ENCODE results near the gene CD300LF. TPM values are rescaled to one million over a fixed set of nuclear protein-coding genes. Genes with fewer than 3 reads are reported as not detected.

Gene CD300LF
- total and polyA plus RNA-seq, 4 donors: 0.53 to 1.5 (median 0.82) TPM

GRCh38 chr17:74740641-74741387 is 28.1 kb upstream of the CD300LF start:
- H3K27me3 ChIP-seq (ENCODE audit: control insufficient read depth, insufficient read depth, low read length): peaks cover 62% of the 10 kb centered on the region

DNA sequence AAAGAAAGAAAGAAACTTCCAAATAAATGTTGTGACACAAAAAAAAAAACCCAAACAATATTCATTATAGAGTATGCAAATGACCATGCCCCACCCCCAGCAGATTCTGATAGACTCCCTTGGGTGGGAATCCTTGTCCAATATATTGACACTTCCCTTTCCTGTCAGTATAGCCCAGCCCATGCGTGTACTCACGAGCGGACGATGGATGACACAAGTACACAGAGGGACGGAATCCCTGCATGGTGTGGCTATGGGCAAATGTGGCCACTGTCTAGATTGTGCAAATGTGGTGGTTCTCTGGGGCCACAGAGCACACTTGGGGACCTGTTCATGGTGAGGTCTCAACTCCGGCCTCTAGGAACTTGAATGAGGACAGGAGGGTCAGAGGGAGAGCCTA is 27.4 kb upstream of the CD300LF start:
- no peaks in the 10 kb centered on the region for H3K36me3 ChIP-seq (ENCODE audit: control insufficient read depth, insufficient read depth, low read length)
- no peak overlapping the region for H3K4me3 ChIP-seq (ENCODE audit: low read depth, low read length)
- no peak overlapping the region for H3K27ac ChIP-seq (ENCODE audit: low read depth, low read length)
- 74% methylated on average over 5 of the region's 6 CpGs for WGBS (ENCODE audit: insufficient coverage)
- no peak for DNase-seq (ENCODE audit: low read depth in 4 of 6, low spot score in 6 of 6)
- H3K4me1 ChIP-seq (ENCODE audit: control insufficient read depth, insufficient read depth, low read length): peaks cover 37% of the 10 kb centered on the region
- H3K9me3 ChIP-seq (ENCODE audit: control insufficient read depth, insufficient read depth, low read length): no peaks in the 10 kb centered on the region
- H3K27me3 ChIP-seq (ENCODE audit: control insufficient read depth, insufficient read depth, low read length): peaks cover 61% of the 10 kb centered on the region

More at GRCh38 chr17:74740641-74741387, 28.1 kb upstream of the CD300LF start:
- no peak for DNase-seq (ENCODE audit: low read depth in 4 of 6, low spot score in 6 of 6)
- Histone ChIP-seq H3K9me3 (ENCODE audit: control insufficient read depth, insufficient read depth, low read length) (no peaks in the 10 kb centered on the region), H3K4me3 (ENCODE audit: low read depth, low read length) (no peak overlapping the region), H3K27ac (ENCODE audit: low read depth, low read length) (no peak overlapping the region), H3K36me3 (ENCODE audit: control insufficient read depth, insufficient read depth, low read length) (no peaks in the 10 kb centered on the region), H3K4me1 (ENCODE audit: control insufficient read depth, insufficient read depth, low read length) (peaks cover 43% of the 10 kb centered on the region)
- 91% methylated on average over 17 of the region's 17 CpGs for WGBS (ENCODE audit: insufficient coverage)

DNA sequence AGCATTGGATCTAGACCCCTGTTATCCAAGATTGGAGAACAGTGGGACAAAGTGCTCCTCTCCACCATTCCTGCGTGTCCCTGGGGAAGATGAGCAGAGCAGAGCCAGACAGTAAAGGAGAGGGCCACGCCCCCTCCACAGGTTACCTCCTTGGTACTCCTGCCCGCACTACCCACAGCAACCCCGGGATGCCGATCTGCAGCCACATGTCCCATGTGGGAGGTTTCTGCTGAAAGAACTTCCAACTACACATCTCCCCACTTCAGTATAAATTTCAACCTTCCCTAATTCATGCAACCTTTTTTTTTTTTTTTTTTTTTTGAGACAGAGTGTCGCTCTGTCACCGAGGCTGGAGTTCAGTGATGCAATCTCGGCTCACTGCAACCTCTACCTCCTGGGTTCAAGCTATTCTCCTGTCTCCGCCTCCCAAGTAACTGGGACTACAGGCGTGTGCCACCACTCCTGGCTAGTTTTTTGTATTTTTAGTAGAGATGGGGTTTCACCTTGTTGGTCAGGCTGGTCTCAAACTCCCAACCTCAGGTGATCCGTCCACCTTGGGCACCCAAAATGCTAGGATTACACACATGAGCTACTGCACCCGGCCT is 26.6 kb upstream of the CD300LF start:
- Histone ChIP-seq H3K9me3 (ENCODE audit: control insufficient read depth, insufficient read depth, low read length) (no peaks in the 10 kb centered on the region), H3K4me3 (ENCODE audit: low read depth, low read length) (no peak overlapping the region), H3K36me3 (ENCODE audit: control insufficient read depth, insufficient read depth, low read length) (no peaks in the 10 kb centered on the region), H3K27me3 (ENCODE audit: control insufficient read depth, insufficient read depth, low read length) (peaks cover 56% of the 10 kb centered on the region), H3K27ac (ENCODE audit: low read depth, low read length) (no peak overlapping the region), H3K4me1 (ENCODE audit: control insufficient read depth, insufficient read depth, low read length) (peaks cover 28% of the 10 kb centered on the region)
- no peak for DNase-seq (ENCODE audit: low read depth in 4 of 6, low spot score in 6 of 6)
- WGBS (ENCODE audit: insufficient coverage): 88% methylated on average over 4 of the region's 12 CpGs

GRCh38 chr17:74738051-74738996 is 25.6 kb upstream of the CD300LF start:
- H3K36me3 ChIP-seq (ENCODE audit: control insufficient read depth, insufficient read depth, low read length): no peaks in the 10 kb centered on the region
- H3K27me3 ChIP-seq (ENCODE audit: control insufficient read depth, insufficient read depth, low read length): peaks cover 64% of the 10 kb centered on the region
- 47% methylated on average over 13 of the region's 16 CpGs for WGBS (ENCODE audit: insufficient coverage)
- H3K9me3 ChIP-seq (ENCODE audit: control insufficient read depth, insufficient read depth, low read length): no peaks in the 10 kb centered on the region
- peaks cover 26% of the 10 kb centered on the region for H3K4me1 ChIP-seq (ENCODE audit: control insufficient read depth, insufficient read depth, low read length)
- DNase-seq (ENCODE audit: low read depth in 4 of 6, low spot score in 6 of 6): no peak
- H3K4me3 ChIP-seq (ENCODE audit: low read depth, low read length): no peak overlapping the region
- H3K27ac ChIP-seq (ENCODE audit: low read depth, low read length): no peak overlapping the region

GRCh38 chr17:74737299-74738050 is 24.8 kb upstream of the CD300LF start:
- Histone ChIP-seq H3K36me3 (ENCODE audit: control insufficient read depth, insufficient read depth, low read length) (no peaks in the 10 kb centered on the region), H3K27me3 (ENCODE audit: control insufficient read depth, insufficient read depth, low read length) (peaks cover 65% of the 10 kb centered on the region), H3K4me1 (ENCODE audit: control insufficient read depth, insufficient read depth, low read length) (peaks cover 26% of the 10 kb centered on the region), H3K27ac (ENCODE audit: low read depth, low read length) (no peak overlapping the region), H3K4me3 (ENCODE audit: low read depth, low read length) (no peak overlapping the region), H3K9me3 (ENCODE audit: control insufficient read depth, insufficient read depth, low read length) (no peaks in the 10 kb centered on the region)
- 2% methylated on average over 32 of the region's 38 CpGs for WGBS (ENCODE audit: insufficient coverage)
- no peak for DNase-seq (ENCODE audit: low read depth in 4 of 6, low spot score in 6 of 6)

- Histone ChIP-seq H3K4me1 (ENCODE audit: control insufficient read depth, insufficient read depth, low read length) (peaks cover 26% of the 10 kb centered on the region), H3K27me3 (ENCODE audit: control insufficient read depth, insufficient read depth, low read length) (peaks cover 61% of the 10 kb centered on the region), H3K9me3 (ENCODE audit: control insufficient read depth, insufficient read depth, low read length) (no peaks in the 10 kb centered on the region), H3K4me3 (ENCODE audit: low read depth, low read length) (no peak within 1 kb of the TSS), H3K36me3 (ENCODE audit: control insufficient read depth, insufficient read depth, low read length) (no peaks in the 10 kb centered on the region), H3K27ac (ENCODE audit: low read depth, low read length) (no peak within 1 kb of the TSS)
- under 1% methylated on average over 67 of the region's 67 CpGs for WGBS (ENCODE audit: insufficient coverage)
- no peak for DNase-seq (ENCODE audit: low read depth in 4 of 6, low spot score in 6 of 6)
These were observed 24.0 kb upstream of the CD300LF start, which contains the start of gene RAB37 for GRCh38 chr17:74736513-74737298. RAB37 (plus strand) TSS chr17:74737256; CDS start chr17:74737273, 17 bp downstream.

- WGBS (ENCODE audit: insufficient coverage): 100% methylated on average over 1 of the region's 3 CpGs
- no peak overlapping the region for H3K27ac ChIP-seq (ENCODE audit: low read depth, low read length)
- H3K4me1 ChIP-seq (ENCODE audit: control insufficient read depth, insufficient read depth, low read length): peaks cover 26% of the 10 kb centered on the region
- H3K4me3 ChIP-seq (ENCODE audit: low read depth, low read length): no peak overlapping the region
- H3K27me3 ChIP-seq (ENCODE audit: control insufficient read depth, insufficient read depth, low read length): peaks cover 54% of the 10 kb centered on the region
- H3K9me3 ChIP-seq (ENCODE audit: control insufficient read depth, insufficient read depth, low read length): no peaks in the 10 kb centered on the region
- no peaks in the 10 kb centered on the region for H3K36me3 ChIP-seq (ENCODE audit: control insufficient read depth, insufficient read depth, low read length)
- no peak for DNase-seq (ENCODE audit: low read depth in 4 of 6, low spot score in 6 of 6)
These were observed 21.5 kb upstream of the CD300LF start for GRCh38 chr17:74734256-74734655.

- Histone ChIP-seq H3K9me3 (ENCODE audit: control insufficient read depth, insufficient read depth, low read length) (no peaks in the 10 kb centered on the region), H3K36me3 (ENCODE audit: control insufficient read depth, insufficient read depth, low read length) (no peaks in the 10 kb centered on the region), H3K27ac (ENCODE audit: low read depth, low read length) (no peak overlapping the region), H3K27me3 (ENCODE audit: control insufficient read depth, insufficient read depth, low read length) (peaks cover 47% of the 10 kb centered on the region), H3K4me3 (ENCODE audit: low read depth, low read length) (no peak overlapping the region), H3K4me1 (ENCODE audit: control insufficient read depth, insufficient read depth, low read length) (peaks cover 24% of the 10 kb centered on the region)
- no peak for DNase-seq (ENCODE audit: low read depth in 4 of 6, low spot score in 6 of 6)
- WGBS (ENCODE audit: insufficient coverage): 58% methylated on average over 9 of the region's 9 CpGs
These were observed 20.8 kb upstream of the CD300LF start for GRCh38 chr17:74733365-74734122.

Measured in spinal cord (tissue), 10 donors.